Measurements from ENCODE around the gene ZMYND11. TPM values are rescaled to one million over a fixed set of nuclear protein-coding genes. Genes with fewer than 3 reads are reported as not detected.

The ZMYND11 gene
- total and polyA plus RNA-seq, 2 of the 13 experiments (the other 11 are each of a cell fraction or from before 2014, with no cell fraction given), result 17.5 to 38.7 TPM

GRCh38 chr10:94613-95012, 40.6 kb upstream of the ZMYND11 start:
- peaks cover 41% of the 10 kb centered on the region for H3K9me3 ChIP-seq (ENCODE audit: low read length)
- no peaks in the 10 kb centered on the region for H3K79me2 ChIP-seq (ENCODE audit: insufficient read depth, low read length)
- in situ Hi-C loops (cut with HindIII; ENCODE audit: extremely low pct_ligation_motif_present, low pct_unique_long_range_greater_than_20kb), result no loop called here
- H3K27ac ChIP-seq (ENCODE audit: extremely low read length, insufficient read depth, low read length), result no peak overlapping the region
- ChIA-PET POLR2A (no interaction called here), CTCF (ENCODE audit: low intra/inter-chr PET ratio, low total read pairs) (no interaction called here)
- no peaks in the 10 kb centered on the region for H3K27me3 ChIP-seq (ENCODE audit: control insufficient read depth in 1 of 2, insufficient read depth in 2 of 2, low read length in 2 of 2)
- peaks cover 15% of the 10 kb centered on the region for H3K4me1 ChIP-seq (ENCODE audit: insufficient read depth, low read length)
- ATAC-seq, result no peak
- H4K20me1 ChIP-seq (ENCODE audit: insufficient read depth, low read length), result no peaks in the 10 kb centered on the region
- DNase-seq (ENCODE audit: low spot score), result no peak
- no peak overlapping the region for H3K4me2 ChIP-seq (ENCODE audit: low read depth, low read length)
- TF ChIP-seq ZNF431 (CRISPR knock-in tag; IDR thresholded peaks at IDR 0.05; ENCODE audit: borderline replicate concordance, low read depth), result peak; percentile 61; the same call in 1 of the 2 replicates
- no peak for TF ChIP-seq ZNF781 (CRISPR knock-in tag; IDR thresholded peaks at IDR 0.05; ENCODE audit: borderline replicate concordance, not compliant biosample characterization)
- no TSS peak for BruUV-seq (replicated peaks)
- no peak overlapping the region for H3K4me3 ChIP-seq (replicated peaks in 1 of 3; ENCODE audit: insufficient read depth in 1 of 3, low read depth in 2 of 3, low read length in 3 of 3)
- no peaks in the 10 kb centered on the region for H3K36me3 ChIP-seq (replicated peaks in 1 of 2; ENCODE audit: control insufficient read depth in 1 of 2, insufficient read depth in 2 of 2, low read length in 2 of 2)
- H3K9ac ChIP-seq (ENCODE audit: insufficient read depth, low read depth, low read length), result no peak overlapping the region
- intact Hi-C loops (cut with micrococcal nuclease; ENCODE audit: unreplicated experiment), result no loop called here
- 0% methylated on average over 1 of the region's 1 CpG for WGBS (ENCODE audit: low lambda C conversion rate)
- FAIRE-seq, result no peak
- no peak overlapping the region for H2AFZ ChIP-seq (ENCODE audit: low read length)

- no peaks in the 10 kb centered on the region for H4K20me1 ChIP-seq (ENCODE audit: insufficient read depth, low read length)
- DNase-seq (ENCODE audit: low spot score) (no peak), ATAC-seq (no peak), FAIRE-seq (no peak)
- intact Hi-C loops (cut with micrococcal nuclease; ENCODE audit: unreplicated experiment) (no loop called here), in situ Hi-C loops (cut with HindIII; ENCODE audit: extremely low pct_ligation_motif_present, low pct_unique_long_range_greater_than_20kb) (no loop called here)
- WGBS (ENCODE audit: low lambda C conversion rate), result 8% methylated on average over 2 of the region's 2 CpGs
- TF ChIP-seq MAFF (IDR thresholded peaks at IDR 0.05; ENCODE audit: low read depth, low read length) (0 out of 2 replicates have a peak, but pooled peaks have one; percentile 12), PHF21A (CRISPR knock-in tag; IDR thresholded peaks at IDR 0.05) (no peak), ZNF781 (CRISPR knock-in tag; IDR thresholded peaks at IDR 0.05; ENCODE audit: borderline replicate concordance, not compliant biosample characterization) (no peak), GMEB1 (CRISPR knock-in tag; IDR thresholded peaks at IDR 0.05; ENCODE audit: borderline replicate concordance) (no peak), CREBL2 (CRISPR knock-in tag; IDR thresholded peaks at IDR 0.05; ENCODE audit: borderline replicate concordance) (no peak)
- no peaks in the 10 kb centered on the region for H3K79me2 ChIP-seq (ENCODE audit: insufficient read depth, low read length)
- no peak overlapping the region for H3K27ac ChIP-seq (ENCODE audit: extremely low read length, insufficient read depth, low read length)
- BruUV-seq (replicated peaks), result no TSS peak
- H3K4me2 ChIP-seq (ENCODE audit: low read depth, low read length), result no peak overlapping the region
- ChIA-PET CTCF (ENCODE audit: low intra/inter-chr PET ratio, low total read pairs) (no interaction called here), POLR2A (no interaction called here)
- no peak overlapping the region for H3K4me3 ChIP-seq (replicated peaks in 1 of 3; ENCODE audit: insufficient read depth in 1 of 3, low read depth in 2 of 3, low read length in 3 of 3)
- H3K36me3 ChIP-seq (replicated peaks in 1 of 2; ENCODE audit: control insufficient read depth in 1 of 2, insufficient read depth in 2 of 2, low read length in 2 of 2), result no peaks in the 10 kb centered on the region
- peaks cover 41% of the 10 kb centered on the region for H3K9me3 ChIP-seq (ENCODE audit: low read length)
- no peaks in the 10 kb centered on the region for H3K27me3 ChIP-seq (ENCODE audit: control insufficient read depth in 1 of 2, insufficient read depth in 2 of 2, low read length in 2 of 2)
- H3K9ac ChIP-seq (ENCODE audit: insufficient read depth, low read depth, low read length), result no peak overlapping the region
- no peak overlapping the region for H2AFZ ChIP-seq (ENCODE audit: low read length)
- peaks cover 6% of the 10 kb centered on the region for H3K4me1 ChIP-seq (ENCODE audit: insufficient read depth, low read length)
These were observed 39.7 kb upstream of the ZMYND11 start for GRCh38 chr10:95356-96115.

All from HepG2 (cell line).